GM21528 (cell line): ENCODE measurements around the gene LNP1.
A peak's percentile ranks its signal among the peaks of the same experiment; 100 is the strongest.

Experiments used
- ATAC-seq: cut with Tn5 transposase; IDR thresholded peaks from one replicate; pipeline ENCODE4 v1.9.1; 2021; ENCODE audit warnings: mild to moderate bottlenecking, moderate library complexity; ENCODE audit not compliant: unreplicated experiment, low FRiP score

The LNP1 gene

GRCh38 chr3:100396967-100397366 is 4.4 kb upstream of the LNP1 start:
- ATAC-seq = no peak

GRCh38 chr3:100399341-100400071 is 1.8 kb upstream of the LNP1 start:
- no peak for ATAC-seq

- peak; percentile 9 for ATAC-seq
Observed at GRCh38 chr3:100400419-100400779, 940 bp upstream of the LNP1 start.

- peak; percentile 24 for ATAC-seq
Observed at GRCh38 chr3:100401674-100402041, 319 bp downstream of the LNP1 start.

GRCh38 chr3:100402256-100402655 is 917 bp downstream of the LNP1 start:
- ATAC-seq = no peak

- ATAC-seq = no peak
Observed at GRCh38 chr3:100402891-100403290, 1.6 kb downstream of the LNP1 start.

GRCh38 chr3:100403362-100404249 is 2.3 kb downstream of the LNP1 start:
- no peak for ATAC-seq

- no peak for ATAC-seq
Observed at GRCh38 chr3:100404250-100404548, 2.9 kb downstream of the LNP1 start.

GRCh38 chr3:100407164-100407563 is 5.8 kb downstream of the LNP1 start:
- no peak for ATAC-seq

- ATAC-seq = no peak
Observed at GRCh38 chr3:100407977-100408532, 6.7 kb downstream of the LNP1 start.

GRCh38 chr3:100411091-100411982 is 10.0 kb downstream of the LNP1 start:
- ATAC-seq = no peak

- ATAC-seq = no peak
Observed at GRCh38 chr3:100412912-100413590, 11.7 kb downstream of the LNP1 start.

GRCh38 chr3:100413613-100414012 is 12.3 kb downstream of the LNP1 start:
- no peak for ATAC-seq

- no peak for ATAC-seq
Observed at GRCh38 chr3:100416176-100416575, 14.8 kb downstream of the LNP1 start.

- no peak for ATAC-seq
Observed at GRCh38 chr3:100416863-100417262, 15.5 kb downstream of the LNP1 start.

GRCh38 chr3:100419406-100419805 is 18.1 kb downstream of the LNP1 start:
- ATAC-seq = no peak

- ATAC-seq = no peak
Observed at GRCh38 chr3:100420885-100421284, 19.5 kb downstream of the LNP1 start.

GRCh38 chr3:100423611-100424010 is 22.3 kb downstream of the LNP1 start:
- no peak for ATAC-seq

- ATAC-seq = no peak
Observed at GRCh38 chr3:100424261-100424660, 22.9 kb downstream of the LNP1 start.

GRCh38 chr3:100425316-100425715 is 24.0 kb downstream of the LNP1 start:
- ATAC-seq = no peak
